ENCODE results near the gene PIP5K1B.

PIP5K1B gene

DNA sequence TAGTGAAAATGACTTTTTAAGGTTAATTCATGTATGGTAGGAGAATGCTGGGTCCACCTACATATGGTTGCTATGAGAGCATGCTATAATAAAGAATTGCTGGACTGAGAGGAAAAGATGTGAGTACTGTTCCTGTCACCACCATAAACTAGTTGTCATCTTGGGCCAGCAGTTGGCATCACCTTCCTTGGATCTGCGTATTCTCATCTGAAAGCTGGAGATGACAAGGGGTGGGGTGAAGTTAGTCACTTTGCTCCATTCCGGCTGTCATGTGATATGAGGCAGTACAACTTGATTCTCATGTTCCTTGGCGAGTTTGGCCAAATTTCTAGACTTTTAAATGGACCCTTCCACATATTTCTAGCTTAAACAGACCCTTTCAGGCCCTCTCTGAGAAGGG, 33.3 kb downstream of the PIP5K1B start:
- no peak for DNase-seq (ENCODE audit: low read depth)

DNA sequence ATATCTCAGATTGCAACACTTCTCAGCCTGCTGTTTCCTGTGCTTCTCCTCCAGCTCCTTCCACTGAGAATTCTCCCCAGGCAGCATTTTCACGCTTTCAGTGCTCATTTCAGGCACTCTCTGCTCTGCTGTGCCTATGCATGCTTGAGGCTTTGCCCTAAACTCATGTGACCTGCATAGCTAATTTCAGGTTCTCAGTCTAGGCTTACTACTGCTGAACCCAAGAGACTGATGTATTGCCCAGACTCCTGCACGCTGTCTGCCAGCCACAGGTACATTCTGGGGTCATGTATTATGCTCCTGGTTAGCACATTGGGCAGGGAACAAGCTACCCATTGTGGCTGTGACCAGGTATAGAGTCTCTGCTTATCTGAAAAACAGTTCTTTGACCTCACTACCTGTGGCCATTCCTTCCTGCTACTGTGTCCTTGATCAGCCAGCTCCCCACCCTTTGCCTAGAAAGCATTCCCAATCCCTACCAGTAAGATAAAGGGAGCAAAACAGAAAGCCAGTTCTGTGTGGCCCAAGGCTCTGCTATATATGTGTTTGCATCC, 34.7 kb downstream of the PIP5K1B start:
- DNase-seq (ENCODE audit: low read depth): no peak

DNA sequence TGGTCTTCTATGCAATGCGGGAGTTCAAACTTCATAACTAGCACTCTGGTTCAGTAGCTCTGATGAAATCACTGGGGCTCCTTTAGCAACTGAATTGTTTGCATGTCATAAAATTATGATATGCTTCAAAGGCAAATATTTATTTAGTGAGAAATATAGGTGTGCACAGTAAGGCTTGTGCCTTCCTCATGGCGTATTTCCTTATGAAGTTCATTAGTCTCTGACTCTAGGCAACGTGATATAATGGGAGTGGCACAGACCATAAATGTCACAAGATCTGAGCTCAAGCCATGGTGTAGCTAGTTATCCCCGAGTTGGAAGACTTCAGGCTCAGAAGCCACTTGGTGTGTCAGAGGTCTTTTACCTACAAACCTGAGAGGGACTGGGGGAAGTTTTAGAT, 35.5 kb downstream of the PIP5K1B start:
- DNase-seq (ENCODE audit: low read depth): no peak

DNA sequence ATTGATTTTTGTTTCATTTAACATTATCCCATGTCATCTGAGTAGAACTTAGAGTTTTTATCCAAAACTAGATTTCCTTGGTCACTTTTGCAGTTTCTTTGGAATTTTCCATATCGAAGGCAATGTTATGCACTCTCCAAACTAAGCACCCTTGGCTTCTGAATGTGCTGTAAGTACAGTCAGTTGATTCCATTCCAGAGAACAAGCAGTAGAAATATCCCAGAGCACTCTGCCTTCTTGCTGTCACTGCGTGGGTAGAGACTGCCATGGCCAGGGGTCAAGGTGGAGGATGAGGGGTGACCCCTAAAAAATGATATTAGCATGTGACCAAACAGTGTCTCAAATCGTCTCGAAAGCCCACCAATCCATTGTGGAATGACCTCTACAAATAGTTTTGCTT, 36.2 kb downstream of the PIP5K1B start:
- no peak for DNase-seq (ENCODE audit: low read depth)

DNA sequence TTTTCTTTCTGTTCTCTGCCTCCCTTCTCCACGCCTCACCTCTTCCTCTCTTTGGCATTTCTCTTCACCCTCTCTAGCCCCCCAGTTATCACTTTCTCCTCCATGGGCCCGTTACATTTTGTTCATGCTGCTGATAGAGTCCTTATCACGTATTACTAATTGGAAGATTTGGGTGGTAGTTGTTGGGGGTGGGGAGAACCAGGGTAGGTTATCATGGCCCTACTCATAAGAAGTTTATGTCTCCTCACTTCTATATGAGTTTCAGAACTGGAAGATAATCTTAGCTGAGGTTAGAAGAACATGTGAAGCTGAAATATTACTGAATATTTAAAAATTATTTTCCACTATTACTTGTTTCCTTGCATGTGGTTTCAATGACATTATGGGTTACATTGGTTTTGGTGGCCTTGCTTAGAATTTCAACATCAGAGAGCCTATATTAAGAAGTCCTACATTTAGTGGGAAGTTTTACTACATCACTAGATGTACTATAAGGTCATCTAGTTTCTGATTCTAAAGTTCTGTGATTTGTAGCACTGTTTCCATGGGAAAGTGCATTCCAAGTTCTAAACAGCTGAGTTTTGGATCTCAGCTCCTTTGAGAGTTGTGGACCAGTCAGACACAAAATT, 36.8 kb downstream of the PIP5K1B start:
- DNase-seq (ENCODE audit: low read depth): no peak

DNA sequence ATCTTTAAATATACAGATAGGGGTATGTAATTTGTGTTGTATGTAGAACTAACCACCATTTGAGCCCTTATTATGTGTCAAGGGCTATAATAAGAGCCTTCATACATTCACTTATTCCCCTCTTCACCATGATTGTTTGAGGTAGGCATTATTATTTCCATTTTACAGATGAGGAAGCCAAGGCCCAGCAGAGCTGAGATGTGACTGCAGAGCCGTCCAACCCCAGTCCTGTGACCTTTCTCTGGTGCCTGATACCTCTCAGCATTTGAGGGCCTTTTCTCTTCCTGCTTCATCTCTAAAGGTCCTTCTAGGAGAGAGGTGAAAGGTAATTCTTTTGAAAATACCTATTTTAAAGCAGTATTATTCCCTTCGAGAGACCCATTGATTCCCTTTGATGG, 37.3 kb downstream of the PIP5K1B start:
- DNase-seq (ENCODE audit: low read depth): no peak

DNA sequence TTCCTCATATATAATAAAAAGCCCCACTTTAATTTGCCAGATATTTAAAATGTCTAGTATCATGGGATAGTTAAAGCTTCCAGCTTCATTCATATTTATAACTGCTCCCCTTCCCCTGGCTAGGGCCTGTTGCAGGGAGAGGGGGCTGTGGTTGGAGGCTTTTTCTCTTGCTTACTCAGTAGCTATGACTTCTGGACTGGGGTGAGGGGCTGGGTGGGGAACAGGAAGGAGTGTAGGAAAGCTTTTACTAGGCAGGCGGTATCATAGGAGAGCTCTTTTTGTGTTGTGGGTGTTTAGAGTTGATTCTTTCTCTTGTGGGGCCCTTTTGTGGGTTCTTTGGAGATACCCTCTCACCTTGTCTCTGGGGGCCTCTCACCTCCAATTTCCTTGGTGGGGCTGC, 39.4 kb downstream of the PIP5K1B start:
- DNase-seq (ENCODE audit: low read depth): no peak

GRCh38 chr9:68746525-68746924, 41.5 kb downstream of the PIP5K1B start:
- no peak for DNase-seq (ENCODE audit: low read depth)

DNA sequence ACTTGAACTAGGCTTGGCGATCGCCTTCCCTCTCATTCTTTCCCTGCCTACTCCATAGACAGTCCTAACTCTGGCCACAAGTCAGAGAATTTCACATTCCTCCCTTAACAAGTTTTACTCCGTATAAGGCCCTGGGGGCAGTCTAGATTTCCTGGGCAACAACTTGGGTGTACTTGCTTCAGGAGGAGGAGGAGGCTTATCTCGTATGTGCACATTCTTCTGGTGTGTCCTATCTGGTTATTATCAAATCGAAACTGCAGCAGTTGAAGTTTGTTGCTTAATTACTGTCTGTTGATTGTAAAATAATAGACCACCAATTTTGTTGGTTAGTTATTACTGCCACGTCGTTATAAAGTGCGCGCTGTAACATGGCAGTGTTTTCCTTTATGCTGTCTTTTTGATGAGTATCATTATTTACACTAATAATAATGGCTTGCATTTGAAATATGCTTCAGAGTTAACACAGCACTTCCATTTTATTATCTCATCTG, 42.0 kb downstream of the PIP5K1B start:
- DNase-seq (ENCODE audit: low read depth): no peak

DNA sequence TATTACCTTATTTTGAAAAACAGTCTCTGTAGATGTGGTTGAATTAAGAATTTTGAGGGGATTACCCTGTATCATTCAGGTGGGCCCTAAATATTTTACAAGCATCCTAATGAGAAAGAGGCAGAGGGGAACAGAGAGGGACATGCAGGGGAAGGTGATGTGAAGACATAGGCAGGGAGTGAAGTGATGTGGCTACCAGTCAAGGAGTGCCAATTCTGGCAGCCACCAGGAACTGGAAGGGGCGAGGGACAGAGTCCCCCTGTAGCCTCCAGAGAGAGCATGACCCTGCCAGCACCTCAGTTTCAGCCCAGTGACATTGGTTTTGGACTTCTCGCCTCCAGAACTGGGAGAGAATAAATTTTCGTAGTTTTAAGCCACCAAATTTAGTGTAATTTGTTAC, 44.1 kb downstream of the PIP5K1B start:
- DNase-seq (ENCODE audit: low read depth): no peak

DNA sequence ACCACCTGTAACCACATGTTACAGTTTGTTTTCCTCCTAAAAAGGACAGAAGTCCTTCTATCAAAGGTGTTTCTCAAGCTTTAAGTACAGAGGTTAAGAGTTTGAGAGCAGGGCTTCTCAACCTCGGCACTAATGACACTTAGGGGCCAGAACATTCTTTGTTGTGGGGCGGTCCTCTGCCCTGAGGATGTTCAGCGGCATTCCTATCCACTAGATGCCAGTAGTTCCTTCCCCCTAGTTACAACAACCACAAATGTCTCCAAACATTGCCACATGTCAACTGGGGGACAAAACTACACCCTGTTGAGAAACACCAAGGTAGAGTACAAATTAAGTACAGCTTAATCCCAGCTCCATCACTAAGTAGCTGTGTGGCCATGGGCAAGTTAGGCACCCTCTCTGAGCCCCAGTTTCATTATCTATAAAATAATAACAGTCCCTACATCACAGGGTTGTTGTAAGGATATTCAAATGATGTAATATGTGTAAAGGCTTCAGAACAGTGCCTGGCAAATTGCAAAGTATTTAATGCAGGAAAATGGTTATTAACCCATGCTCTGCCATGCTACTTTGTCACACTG, 44.6 kb downstream of the PIP5K1B start:
- no peak for DNase-seq (ENCODE audit: low read depth)

DNA sequence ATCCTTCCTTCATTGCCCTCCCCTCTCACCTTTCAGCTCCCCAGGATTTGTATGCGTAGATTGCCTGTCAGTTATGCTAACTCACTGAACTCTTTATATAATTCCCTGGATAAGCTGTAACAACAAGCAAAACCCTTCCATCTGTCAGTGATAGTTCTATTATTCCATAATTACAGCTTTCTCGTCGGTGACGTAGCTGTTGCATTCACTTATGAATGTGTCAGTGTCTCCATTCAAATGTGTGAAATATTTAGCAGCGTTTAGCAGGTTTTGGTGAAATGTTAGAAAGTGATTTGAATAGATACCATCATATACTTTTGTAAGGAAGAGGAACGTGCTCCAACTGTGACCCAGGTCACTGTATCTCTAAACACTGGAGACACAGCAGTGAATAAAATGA, 45.2 kb downstream of the PIP5K1B start:
- no peak for DNase-seq (ENCODE audit: low read depth)

GRCh38 chr9:68750786-68751185, 45.7 kb downstream of the PIP5K1B start:
- DNase-seq (ENCODE audit: low read depth): no peak

- DNase-seq (ENCODE audit: low read depth): no peak
Measured at GRCh38 chr9:68751556-68751955, 46.5 kb downstream of the PIP5K1B start.

- DNase-seq (ENCODE audit: low read depth): no peak
Measured at GRCh38 chr9:68755051-68755450, 50.0 kb downstream of the PIP5K1B start.

GRCh38 chr9:68755752-68756151, 50.7 kb downstream of the PIP5K1B start:
- no peak for DNase-seq (ENCODE audit: low read depth)

DNA sequence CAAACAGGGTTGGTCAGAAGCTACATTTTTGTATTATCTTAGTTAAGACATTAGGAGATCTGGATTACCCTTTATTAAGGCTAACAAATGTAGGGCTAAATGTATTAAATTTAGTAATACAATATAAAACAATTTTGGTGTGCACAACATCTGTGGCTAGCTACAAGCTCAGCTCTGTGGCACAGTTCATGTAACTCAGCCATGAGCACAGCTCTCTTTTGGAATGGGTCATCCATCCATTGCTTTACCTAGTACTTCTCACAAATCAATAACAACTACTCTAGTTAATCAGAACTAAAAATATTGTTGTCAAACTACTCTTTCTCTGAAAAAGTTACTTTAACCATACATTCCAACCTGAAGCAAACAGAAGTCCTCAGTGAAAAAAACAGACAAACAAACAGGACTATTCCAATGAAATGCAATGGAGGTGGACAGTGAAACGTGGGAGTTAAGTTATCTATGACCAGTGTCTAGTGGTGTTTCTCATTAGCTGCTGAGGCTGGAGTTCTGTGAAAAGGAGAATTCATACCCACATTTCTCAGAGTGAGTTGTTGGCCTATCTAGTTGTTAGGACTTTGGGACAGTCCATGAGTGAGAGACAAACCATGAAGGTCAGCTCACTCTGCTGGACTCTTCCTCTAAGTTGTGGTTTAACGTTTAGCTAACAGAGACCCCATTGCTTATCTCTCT, 55.1 kb downstream of the PIP5K1B start:
- DNase-seq (ENCODE audit: low read depth): no peak

GRCh38 chr9:68760674-68761333, 55.8 kb downstream of the PIP5K1B start:
- DNase-seq (ENCODE audit: low read depth): no peak

GRCh38 chr9:68762570-68762969, 57.5 kb downstream of the PIP5K1B start:
- DNase-seq (ENCODE audit: low read depth): no peak

DNA sequence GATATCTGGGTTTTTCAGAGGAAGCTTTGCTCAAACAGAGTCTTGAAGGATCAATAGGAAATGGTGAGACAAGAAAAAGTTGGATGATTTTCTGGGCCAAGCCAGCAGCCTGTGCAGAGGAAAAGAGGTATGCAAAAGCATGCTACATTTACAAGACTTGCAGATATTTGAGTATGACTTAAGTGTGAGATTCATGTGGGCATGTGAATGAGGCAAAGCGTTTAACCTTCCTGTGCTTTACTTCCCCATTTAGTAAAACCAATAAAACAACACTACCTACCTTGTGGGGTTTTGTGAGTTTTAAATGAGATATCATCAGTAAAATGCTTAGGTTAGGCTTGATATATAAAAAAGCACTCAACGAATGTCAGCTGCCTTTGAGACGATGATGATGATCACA, 58.1 kb downstream of the PIP5K1B start:
- no peak for DNase-seq (ENCODE audit: low read depth)

DNA sequence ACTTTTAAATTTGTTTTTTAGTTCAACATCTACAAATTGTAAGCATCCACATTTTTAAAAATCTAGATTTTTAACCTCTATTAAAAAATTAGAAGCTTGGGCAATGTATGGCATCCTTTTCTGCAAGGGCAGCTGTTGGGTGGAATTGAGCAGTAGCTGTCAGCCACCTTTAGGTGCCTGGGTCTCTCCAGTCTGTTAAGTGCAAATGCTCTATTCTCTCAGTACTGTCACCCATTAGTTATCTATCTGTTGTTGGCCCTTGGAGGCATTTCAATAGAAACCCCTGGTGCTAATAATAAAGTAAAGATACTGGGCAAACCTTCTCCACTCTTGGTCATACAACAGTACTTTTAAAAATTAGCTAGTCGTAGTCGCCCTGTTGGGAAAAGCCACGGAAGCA, 63.6 kb downstream of the PIP5K1B start:
- no peak for DNase-seq (ENCODE audit: low read depth)

DNA sequence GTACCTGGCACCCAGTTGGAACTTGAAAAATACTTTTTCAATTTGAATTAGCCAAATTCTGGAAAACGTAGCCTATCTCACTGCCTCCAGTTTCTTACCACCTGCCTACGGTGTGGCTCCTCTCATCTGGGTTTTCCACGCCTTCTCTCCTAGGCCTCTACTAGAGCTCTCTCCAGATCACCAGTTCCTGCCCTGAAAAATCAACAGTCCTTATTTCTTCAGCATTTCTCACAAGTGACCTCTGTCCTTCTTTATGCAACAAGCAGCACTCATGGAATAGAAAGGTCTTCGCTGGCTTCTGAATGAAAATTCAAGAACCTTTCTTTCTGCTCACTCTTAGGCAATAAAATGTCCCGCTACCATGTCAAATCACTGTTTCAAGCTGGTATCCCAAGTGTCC, 64.8 kb downstream of the PIP5K1B start:
- DNase-seq (ENCODE audit: low read depth): no peak

- DNase-seq (ENCODE audit: low read depth): no peak
Measured at GRCh38 chr9:68771376-68771775, 66.3 kb downstream of the PIP5K1B start.
